SK-N-SH (cell line): Measurements from ENCODE around the gene WRNIP1. TPM values are rescaled to one million over a fixed set of nuclear protein-coding genes. Genes with fewer than 3 reads are reported as not detected.

Experiments used
- CTCF ChIA-PET: fragments of 300-600, 350-600 bp; formaldehyde crosslinking; extraction: SDS; loops from one replicate; lab custom pipeline; 2021; lab: Yijun Ruan, JAX
- POLR2A ChIA-PET: fragments of 350-600 bp; sonication (Branson Sonifier 250); formaldehyde crosslinking; extraction: SDS; loops from one replicate; lab custom pipeline; 2020; ENCODE audit warnings: antibody characterized with exemption, inconsistent platforms; lab: Yijun Ruan, JAX
- DNase-seq: peaks from one replicate; pipeline ENCODE4 v3.0.0; 2012
- H2AFZ ChIP-seq: fragments of 200-600 bp; sonication (generic); 2 replicates; pipeline ENCODE4 v1.8.1; 2016; ENCODE audit warnings: antibody characterized with exemption, mild to moderate bottlenecking, low read depth
- H3F3A ChIP-seq: fragments of 200-600 bp; sonication (generic); replicated peaks from 2 replicates; pipeline ENCODE3; 2016; ENCODE audit warnings: antibody characterized with exemption, mild to moderate bottlenecking; ENCODE audit not compliant: insufficient read depth
- H3K27ac ChIP-seq, 2 experiments: fragments of 200-500 bp in 1 of 2; fragments of 200-600 bp in 1 of 2; sonication (Bioruptor generic) in 1 of 2; sonication (generic), shearing (Covaris generic) in 1 of 2; 2 replicates each; pipeline versions ENCODE4 v1.5.1 to v1.6.1; 2014 to 2016; ENCODE audit warnings: low read depth in 2 of 2, inconsistent platforms in 1 of 2, low read length in 1 of 2, mild to moderate bottlenecking in 1 of 2, mixed read lengths in 1 of 2
- H3K27me3 ChIP-seq: fragments of 200-600 bp; sonication (generic), shearing (Covaris generic); 2 replicates; pipeline ENCODE4 v1.6.1; 2016; ENCODE audit warnings: mixed run types; ENCODE audit not compliant: insufficient read depth
- H3K36me3 ChIP-seq, 2 experiments: fragments of 200-500 bp in 1 of 2; fragments of 200-600 bp in 1 of 2; sonication (Bioruptor generic) in 1 of 2; sonication (generic) in 1 of 2; replicated peaks in 1 of 2; 2 replicates each; pipeline versions ENCODE3 to v1.5.1; 2014 to 2016; ENCODE audit warnings: low read length in 1 of 2, mild to moderate bottlenecking in 1 of 2; ENCODE audit not compliant: insufficient read depth in 2 of 2, control insufficient read depth in 1 of 2
- H3K4me1 ChIP-seq, 2 experiments: fragments of 200-500 bp in 1 of 2; fragments of 200-600 bp in 1 of 2; sonication (Bioruptor generic) in 1 of 2; sonication (generic), shearing (Covaris generic) in 1 of 2; 2 replicates each; pipeline versions ENCODE4 v1.5.1 to v1.6.1; 2014 to 2016; ENCODE audit warnings: low read depth in 1 of 2, low read length in 1 of 2, mixed run types in 1 of 2; ENCODE audit not compliant: insufficient read depth in 2 of 2, control insufficient read depth in 1 of 2
- H3K4me2 ChIP-seq: fragments of 200-600 bp; sonication (generic), shearing (Covaris generic); 2 replicates; pipeline ENCODE4 v1.6.1; 2017; ENCODE audit warnings: mixed run types
- H3K4me3 ChIP-seq, 2 experiments: fragments of 200-500 bp in 1 of 2; fragments of 200-600 bp in 1 of 2; sonication (Bioruptor generic) in 1 of 2; sonication (generic), shearing (Covaris generic) in 1 of 2; 2 replicates each; pipeline versions ENCODE4 v1.5.1 to v1.8.1; 2014 to 2016; ENCODE audit warnings: low read depth in 2 of 2, inconsistent platforms in 1 of 2, low read length in 1 of 2, mild to moderate bottlenecking in 1 of 2, mixed read lengths in 1 of 2, moderate library complexity in 1 of 2
- H3K79me2 ChIP-seq: fragments of 200-600 bp; sonication (generic); 2 replicates; pipeline ENCODE4 v1.8.1; 2017; ENCODE audit warnings: mild to moderate bottlenecking; ENCODE audit not compliant: insufficient read depth
- H3K9ac ChIP-seq: fragments of 200-600 bp; sonication (generic); 2 replicates; pipeline ENCODE4 v1.6.1; 2017; ENCODE audit warnings: mixed run types
- H3K9me2 ChIP-seq: fragments of 200-600 bp; sonication (generic); 2 replicates; pipeline ENCODE4 v1.6.1; 2017; ENCODE audit warnings: mixed run types
- H3K9me3 ChIP-seq: fragments of 200-600 bp; sonication (generic); 2 replicates; pipeline ENCODE4 v1.6.1; 2017; ENCODE audit warnings: mixed run types, mild to moderate bottlenecking, moderate library complexity
- H4K20me1 ChIP-seq: fragments of 200-600 bp; sonication (generic); 2 replicates; pipeline ENCODE4 v1.6.1; 2017; ENCODE audit warnings: mild to moderate bottlenecking, mixed run types; ENCODE audit not compliant: insufficient read depth
- EP300 ChIP-seq, 2 experiments: IDR thresholded peaks; 2 replicates each; pipeline versions ENCODE4 v1.4.0 to v1.6.1; 2012; ENCODE audit warnings: borderline replicate concordance in 1 of 2, low read depth in 1 of 2, low read length in 1 of 2
- EZH2phosphoT487 ChIP-seq: fragments of 200-600 bp; sonication (generic); IDR thresholded peaks from 2 replicates; pipeline ENCODE4 v1.6.1; 2017; ENCODE audit warnings: low read depth, mixed run types, mild to moderate bottlenecking, antibody characterized with exemption, moderate library complexity, borderline replicate concordance
- FOSL2 ChIP-seq: IDR thresholded peaks from 2 replicates; pipeline ENCODE4 v1.4.0; 2012; ENCODE audit warnings: low read depth, mild to moderate bottlenecking, moderate library complexity, borderline replicate concordance
- FOXJ3 ChIP-seq: sonication (generic); formaldehyde crosslinking; IDR thresholded peaks from 2 replicates; pipeline ENCODE4 v1.5.1; 2020; ENCODE audit warnings: mild to moderate bottlenecking, missing genetic modification reagents
- FOXM1 ChIP-seq: IDR thresholded peaks from 2 replicates; pipeline ENCODE4 v1.4.0; 2012; ENCODE audit warnings: low read depth, mild to moderate bottlenecking
- IRF3 ChIP-seq: fragments of 150-350 bp; IDR thresholded peaks from 2 replicates; pipeline ENCODE4 v1.6.1; 2016; ENCODE audit warnings: mild to moderate bottlenecking, low read depth, low read length
- MAX ChIP-seq: IDR thresholded peaks from 2 replicates; pipeline ENCODE4 v1.4.0; 2012; ENCODE audit warnings: low read depth
- PBX3 ChIP-seq: IDR thresholded peaks from 2 replicates; pipeline ENCODE4; 2012
- RCOR1 ChIP-seq: fragments of 150-350 bp; IDR thresholded peaks from 2 replicates; pipeline ENCODE4 v1.6.1; 2017; ENCODE audit warnings: antibody characterized with exemption, low read length
- USF1 ChIP-seq: IDR thresholded peaks from 2 replicates; pipeline ENCODE4 v1.4.0; 2012; ENCODE audit warnings: low read depth, borderline replicate concordance
- ZBTB33 ChIP-seq: IDR thresholded peaks from 2 replicates; pipeline ENCODE4 v1.4.0; 2012; ENCODE audit warnings: low read depth, borderline replicate concordance
- WGBS: methylation state at CpG from one replicate; pipeline ENCODE4 v1.1.6; 2017; ENCODE audit warnings: low lambda C conversion rate; 5-methylcytosine and 5-hydroxymethylcytosine counted together
- polyA plus RNA-seq, 3 experiments: library from polyadenylated mRNA; depleted of rRNA; stranded (reverse); fragments of >200 nt; gene quantifications; 2 replicates each; pipeline ENCODE4 v1.2.3, GENCODE V29; 2012

Gene WRNIP1
- polyA plus RNA-seq, 1 of the 3 experiments (the other 2 are of a cell fraction): 47.5 TPM

- CTCF ChIA-PET: interaction anchor here (1.4 to 3.5 kb wide), 3 partner anchors 9 to 173 kb away, joined by 4 to 29 read pairs (median 6); partner anchors contain the start of gene MYLK4
- TF ChIP-seq RCOR1 (no peak), EP300 (IDR thresholded peaks at IDR 0.05; ENCODE audit: borderline replicate concordance in 1 of 2, low read depth in 1 of 2, low read length in 1 of 2) (no peak), FOSL2 (no peak), FOXJ3 (CRISPR knock-in tag) (no peak), FOXM1 (no peak), MAX (no peak), EZH2phosphoT487 (no peak), PBX3 (no peak), IRF3 (no peak), ZBTB33 (no peak), USF1 (no peak)
- TF ChIP-seq, all 33 proteins: peak for 0
- Histone ChIP-seq H3K9ac (no peak overlapping the region), H3K9me3 (no peaks in the 10 kb centered on the region), H2AFZ (no peak overlapping the region), H3K4me3 (no peak overlapping the region), H3K4me2 (no peak overlapping the region), H3K79me2 (no peaks in the 10 kb centered on the region), H3K9me2 (no peaks in the 10 kb centered on the region), H3K27me3 (no peaks in the 10 kb centered on the region), H3F3A (peaks cover 2% of the 10 kb centered on the region), H3K36me3 (no peaks in the 10 kb centered on the region), H3K27ac (no peak overlapping the region), H4K20me1 (no peaks in the 10 kb centered on the region), H3K4me1 (no peaks in the 10 kb centered on the region; a peak in 1 of 4 replicates)
- 46% methylated on average over 3 of the region's 3 CpGs for WGBS
- POLR2A ChIA-PET: no interaction called here
- DNase-seq: no peak
Observed at GRCh38 chr6:2758980-2759379, 6.2 kb upstream of the WRNIP1 start.
